ENCODE measurements around the gene CYP24A1.

- no peak for TF ChIP-seq CTCF (conservative IDR thresholded peaks at IDR 0.05; ENCODE audit: low read depth, low read length)
- no peak for TF ChIP-seq EZH2 (IDR thresholded peaks at IDR 0.05; ENCODE audit: low read length, unreplicated experiment)
Observed at GRCh38 chr20:54112221-54112884, 61.4 kb downstream of the CYP24A1 start.

Data from PC-3 (cell line).